Endothelial cell (in vitro differentiated cells): Measurements from ENCODE around the gene PKN2. TPM values are rescaled to one million over a fixed set of nuclear protein-coding genes. Genes with fewer than 3 reads are reported as not detected.
A peak's percentile ranks its signal among the peaks of the same experiment; 100 is the strongest.
"Not testable (repeated sequence)": the region's sequence is repeated elsewhere in the genome, so short reads cannot be mapped to it uniquely, and the experiment has no call there.

Experiments
- DNase-seq: peaks from one replicate; pipeline ENCODE4 v3.0.0; 2021; ENCODE audit warnings: low spot score
- H3K27ac Mint-ChIP-seq: one replicate; pipeline ENCODE4 v1.8.0; 2021; ENCODE audit warnings: mixed read lengths, inconsistent platforms; ENCODE audit not compliant: unreplicated experiment
- H3K27me3 Mint-ChIP-seq: one replicate; pipeline ENCODE4 v1.8.0; 2021; ENCODE audit warnings: mild to moderate bottlenecking, moderate library complexity, mixed read lengths, inconsistent platforms; ENCODE audit not compliant: unreplicated experiment
- H3K36me3 Mint-ChIP-seq: one replicate; pipeline ENCODE4 v1.8.0; 2021; ENCODE audit warnings: mild to moderate bottlenecking, low read depth, mixed read lengths, inconsistent platforms; ENCODE audit not compliant: unreplicated experiment
- H3K4me1 Mint-ChIP-seq: one replicate; pipeline ENCODE4 v1.8.0; 2021; ENCODE audit warnings: mild to moderate bottlenecking, mixed read lengths, inconsistent platforms; ENCODE audit not compliant: unreplicated experiment
- H3K4me3 Mint-ChIP-seq: one replicate; pipeline ENCODE4 v1.8.0; 2021; ENCODE audit warnings: mild to moderate bottlenecking, mixed read lengths, inconsistent platforms; ENCODE audit not compliant: unreplicated experiment
- H3K9me3 Mint-ChIP-seq: one replicate; pipeline ENCODE4 v1.8.0; 2021; ENCODE audit warnings: mixed read lengths, inconsistent platforms; ENCODE audit not compliant: unreplicated experiment
- CTCF ChIP-seq: fragments of 200-600 bp; sonication (generic); IDR thresholded peaks from one replicate; pipeline ENCODE4 v1.5.0; 2021; ENCODE audit warnings: antibody characterized with exemption; ENCODE audit not compliant: unreplicated experiment
- total RNA-seq: library from RNA; stranded (reverse); fragmentation: NEBNext Ultra II Directional; extraction: Animal tissue kit (Norgen Biotek cat#: 25700); gene quantifications from one replicate; pipeline ENCODE4 v1.2.1, GENCODE V29; 2021; ENCODE audit not compliant: unreplicated experiment

The PKN2 gene
- total RNA-seq, 1 donor from 2014 or later: 51.0 TPM

GRCh38 chr1:88876573-88877365 is 192.7 kb downstream of the PKN2 start:
- no peaks in the 10 kb centered on the region for H3K27me3 Mint-ChIP-seq
- peaks cover 7% of the 10 kb centered on the region for H3K4me1 Mint-ChIP-seq
- no peak for DNase-seq
- no peaks in the 10 kb centered on the region for H3K9me3 Mint-ChIP-seq
- no peak overlapping the region for H3K27ac Mint-ChIP-seq
- no peak for TF ChIP-seq CTCF
- no peak overlapping the region for H3K4me3 Mint-ChIP-seq
- H3K36me3 Mint-ChIP-seq: peaks cover 3% of the 10 kb centered on the region

GRCh38 chr1:88877382-88877825 is 193.3 kb downstream of the PKN2 start:
- Mint-ChIP-seq H3K36me3 (peaks cover 7% of the 10 kb centered on the region), H3K4me3 (no peak overlapping the region), H3K27me3 (no peaks in the 10 kb centered on the region), H3K4me1 (peaks cover 7% of the 10 kb centered on the region), H3K9me3 (no peaks in the 10 kb centered on the region), H3K27ac (no peak overlapping the region)
- no peak for DNase-seq
- TF ChIP-seq CTCF: peak; percentile 91

DNA sequence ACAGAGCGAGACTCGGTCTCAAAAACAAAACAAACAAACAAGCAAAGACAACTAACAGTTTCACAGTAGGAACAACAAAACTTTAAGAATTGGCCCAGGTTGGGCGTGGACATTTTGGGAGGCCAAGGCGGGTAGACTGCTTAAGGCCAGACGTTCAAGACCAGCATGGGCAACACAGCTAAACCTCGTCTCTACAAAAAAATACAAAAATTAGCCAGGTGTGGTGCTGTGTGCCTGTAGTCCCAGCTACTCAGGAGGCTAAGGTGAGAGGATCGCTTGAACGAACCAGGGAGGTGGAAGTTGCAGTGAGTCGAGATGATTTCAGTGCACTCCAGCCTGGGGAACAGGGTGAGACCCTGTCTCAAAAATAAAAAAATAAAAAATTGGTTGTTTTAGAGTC is 193.8 kb downstream of the PKN2 start:
- TF ChIP-seq CTCF: no peak
- Mint-ChIP-seq H3K9me3 (no peaks in the 10 kb centered on the region), H3K4me1 (peaks cover 7% of the 10 kb centered on the region), H3K36me3 (peaks cover 7% of the 10 kb centered on the region), H3K4me3 (no peak overlapping the region), H3K27ac (no peak overlapping the region), H3K27me3 (no peaks in the 10 kb centered on the region)
- no peak for DNase-seq

GRCh38 chr1:88878731-88879130 is 194.7 kb downstream of the PKN2 start:
- TF ChIP-seq CTCF: no peak
- H3K27me3 Mint-ChIP-seq: no peaks in the 10 kb centered on the region
- H3K9me3 Mint-ChIP-seq: no peaks in the 10 kb centered on the region
- no peak for DNase-seq
- peaks cover 6% of the 10 kb centered on the region for H3K4me1 Mint-ChIP-seq
- no peak overlapping the region for H3K27ac Mint-ChIP-seq
- no peak overlapping the region for H3K4me3 Mint-ChIP-seq
- H3K36me3 Mint-ChIP-seq: peaks cover 7% of the 10 kb centered on the region

DNA sequence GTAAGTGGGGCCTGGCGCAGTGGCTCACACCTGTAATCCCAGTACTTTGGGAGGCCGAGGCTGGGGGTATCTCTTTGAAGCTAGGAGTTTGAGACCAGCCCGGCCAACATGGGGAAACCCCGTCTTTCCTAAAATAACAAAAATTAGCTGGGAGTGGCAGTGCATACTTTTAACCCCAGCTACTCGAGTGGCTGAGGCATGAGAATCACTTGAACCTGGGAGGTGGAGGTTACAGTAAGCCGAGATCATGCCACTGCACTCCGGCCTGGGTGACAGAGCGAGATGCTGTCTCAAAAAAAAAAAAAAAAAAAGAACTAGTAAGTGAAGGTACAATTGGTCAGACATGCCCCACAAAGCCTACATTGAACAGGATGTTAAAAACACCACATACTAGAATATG is 196.6 kb downstream of the PKN2 start:
- H3K4me3 Mint-ChIP-seq, H3K9me3 Mint-ChIP-seq, H3K27me3 Mint-ChIP-seq, H3K27ac Mint-ChIP-seq, DNase-seq, H3K36me3 Mint-ChIP-seq, H3K4me1 Mint-ChIP-seq: not testable (repeated sequence)
